Smooth muscle cell (in vitro differentiated cells): ENCODE results near the gene CAND1. TPM values are rescaled to one million over a fixed set of nuclear protein-coding genes. Genes with fewer than 3 reads are reported as not detected.
A peak's percentile ranks its signal among the peaks of the same experiment; 100 is the strongest.

Source experiments
- DNase-seq: peaks from one replicate; lab custom pipeline; 2025; ENCODE audit not compliant: unreplicated experiment; lab: John Stamatoyannopoulos, UW
- H2AFZ ChIP-seq: fragments of 200-600 bp; sonication (generic); 2 replicates; pipeline ENCODE4 v1.6.0; 2016; ENCODE audit warnings: antibody characterized with exemption, low read depth, mild to moderate bottlenecking
- H3F3A ChIP-seq: fragments of 200-600 bp; sonication (generic); 2 replicates; pipeline ENCODE4 v1.6.0; 2017; ENCODE audit warnings: antibody characterized with exemption, low read depth
- H3K27ac ChIP-seq: fragments of 200-600 bp; sonication (generic); 2 replicates; pipeline ENCODE4 v1.5.1; 2016; ENCODE audit warnings: low read depth, mild to moderate bottlenecking
- H3K27me3 ChIP-seq: fragments of 200-600 bp; sonication (generic); 2 replicates; pipeline ENCODE4 v1.6.1; 2016; ENCODE audit warnings: low read depth, mild to moderate bottlenecking
- H3K36me3 ChIP-seq: fragments of 200-600 bp; sonication (generic); 2 replicates; pipeline ENCODE4 v1.5.1; 2016; ENCODE audit warnings: low read depth
- H3K4me1 ChIP-seq: fragments of 200-600 bp; sonication (generic); 2 replicates; pipeline ENCODE4 v1.5.1; 2016; ENCODE audit warnings: low read depth
- H3K4me2 ChIP-seq: fragments of 200-600 bp; sonication (generic); 2 replicates; pipeline ENCODE4 v1.6.0; 2016; ENCODE audit warnings: mild to moderate bottlenecking
- H3K4me3 ChIP-seq: fragments of 200-600 bp; sonication (generic); 2 replicates; pipeline ENCODE4 v1.5.1; 2016; ENCODE audit warnings: mild to moderate bottlenecking
- H3K79me2 ChIP-seq: fragments of 200-600 bp; sonication (generic); 2 replicates; pipeline ENCODE4 v1.6.0; 2016; ENCODE audit warnings: low read depth, mild to moderate bottlenecking
- H3K9ac ChIP-seq: fragments of 200-600 bp; sonication (generic); 2 replicates; pipeline ENCODE4 v1.6.0; 2016; ENCODE audit warnings: low read depth
- H3K9me3 ChIP-seq: fragments of 200-600 bp; sonication (generic); replicated peaks from 2 replicates; pipeline ENCODE4 v1.5.1; 2016; ENCODE audit warnings: low read depth
- H4K20me1 ChIP-seq: fragments of 200-600 bp; sonication (generic); 2 replicates; pipeline ENCODE4 v1.6.0; 2016; ENCODE audit warnings: low read depth
- WGBS: methylation state at CpG from one replicate; pipeline ENCODE4 v1.1.7; 2016; ENCODE audit warnings: low lambda C conversion rate; 5-methylcytosine and 5-hydroxymethylcytosine counted together
- polyA plus RNA-seq: library from polyadenylated mRNA; unstranded; fragments of >200 nt; fragmentation: Nextera tagmentation; extraction: Ambion mirVana; gene quantifications from 2 replicates; pipeline ENCODE4 v1.2.1, GENCODE V29; 2016
- total RNA-seq: library from RNA; depleted of rRNA; stranded (reverse); fragments of >200 nt; gene quantifications from 2 replicates; pipeline ENCODE4 v1.2.3, GENCODE V29; 2014
- TF ChIP-seq, protein P1 (sequence below): fragments of 200-600 bp; sonication (generic); IDR thresholded peaks from 2 replicates; pipeline ENCODE4 v1.5.1; 2017; ENCODE audit warnings: borderline replicate concordance, mild to moderate bottlenecking, antibody characterized with exemption; ENCODE audit not compliant: insufficient read depth, poor library complexity, severe bottlenecking

The CAND1 gene
- total RNA-seq (123 and 158 TPM in 2 replicates), polyA plus RNA-seq (122 TPM in 2 replicates)

DNA sequence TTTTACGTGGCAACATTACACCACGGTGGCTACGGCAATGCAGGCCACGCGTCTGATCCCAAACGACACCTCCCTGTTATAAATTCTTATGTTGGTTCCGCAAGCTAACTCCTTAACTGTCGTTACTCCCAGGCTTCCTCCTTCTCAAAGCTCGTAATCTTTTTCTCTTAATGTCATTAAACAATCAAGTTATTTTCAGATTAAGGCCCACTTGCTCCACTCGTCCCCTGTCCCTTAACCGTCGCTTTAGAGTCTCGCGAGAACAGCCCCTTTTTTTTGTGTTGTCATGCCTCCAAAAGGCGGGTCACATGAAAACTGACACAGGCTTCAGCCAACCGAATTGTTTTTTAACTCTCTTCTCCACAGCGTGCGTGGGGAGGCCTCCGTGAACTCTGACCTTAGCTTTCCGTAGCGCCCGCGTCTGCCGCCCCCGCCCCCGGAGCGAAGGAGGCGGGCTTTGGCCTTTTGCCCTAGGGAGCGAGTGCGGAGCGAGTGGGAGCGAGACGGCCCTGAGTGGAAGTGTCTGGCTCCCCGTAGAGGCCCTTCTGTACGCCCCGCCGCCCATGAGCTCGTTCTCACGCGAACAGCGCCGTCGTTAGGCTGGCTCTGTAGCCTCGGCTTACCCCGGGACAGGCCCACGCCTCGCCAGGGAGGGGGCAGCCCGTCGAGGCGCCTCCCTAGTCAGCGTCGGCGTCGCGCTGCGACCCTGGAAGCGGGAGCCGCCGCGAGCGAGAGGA lies at the start of gene CAND1:
TSS of gene CAND1 (plus strand) at position 463 of the 737 bp plus-strand sequence. CDS start 360 bp downstream, outside the sequence.
- TF ChIP-seq, protein P1, sequence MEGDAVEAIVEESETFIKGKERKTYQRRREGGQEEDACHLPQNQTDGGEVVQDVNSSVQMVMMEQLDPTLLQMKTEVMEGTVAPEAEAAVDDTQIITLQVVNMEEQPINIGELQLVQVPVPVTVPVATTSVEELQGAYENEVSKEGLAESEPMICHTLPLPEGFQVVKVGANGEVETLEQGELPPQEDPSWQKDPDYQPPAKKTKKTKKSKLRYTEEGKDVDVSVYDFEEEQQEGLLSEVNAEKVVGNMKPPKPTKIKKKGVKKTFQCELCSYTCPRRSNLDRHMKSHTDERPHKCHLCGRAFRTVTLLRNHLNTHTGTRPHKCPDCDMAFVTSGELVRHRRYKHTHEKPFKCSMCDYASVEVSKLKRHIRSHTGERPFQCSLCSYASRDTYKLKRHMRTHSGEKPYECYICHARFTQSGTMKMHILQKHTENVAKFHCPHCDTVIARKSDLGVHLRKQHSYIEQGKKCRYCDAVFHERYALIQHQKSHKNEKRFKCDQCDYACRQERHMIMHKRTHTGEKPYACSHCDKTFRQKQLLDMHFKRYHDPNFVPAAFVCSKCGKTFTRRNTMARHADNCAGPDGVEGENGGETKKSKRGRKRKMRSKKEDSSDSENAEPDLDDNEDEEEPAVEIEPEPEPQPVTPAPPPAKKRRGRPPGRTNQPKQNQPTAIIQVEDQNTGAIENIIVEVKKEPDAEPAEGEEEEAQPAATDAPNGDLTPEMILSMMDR: no peak
- Histone ChIP-seq H3K36me3 (no peaks in the 10 kb centered on the region), H3K27me3 (no peaks in the 10 kb centered on the region), H3K79me2 (peaks cover 44% of the 10 kb centered on the region), H2AFZ (peak within 1 kb of the TSS; percentile 92), H3K4me2 (peak within 1 kb of the TSS; percentile 99), H3F3A (no peaks in the 10 kb centered on the region), H3K4me1 (peaks cover 28% of the 10 kb centered on the region), H3K9me3 (no peaks in the 10 kb centered on the region), H3K9ac (peak within 1 kb of the TSS; percentile 98), H3K4me3 (peak within 1 kb of the TSS; percentile 94), H3K27ac (peak within 1 kb of the TSS; percentile 96), H4K20me1 (peaks cover 43% of the 10 kb centered on the region)
- WGBS: under 1% methylated on average over 51 of the region's 61 CpGs
- peak; percentile 90 for DNase-seq

DNA sequence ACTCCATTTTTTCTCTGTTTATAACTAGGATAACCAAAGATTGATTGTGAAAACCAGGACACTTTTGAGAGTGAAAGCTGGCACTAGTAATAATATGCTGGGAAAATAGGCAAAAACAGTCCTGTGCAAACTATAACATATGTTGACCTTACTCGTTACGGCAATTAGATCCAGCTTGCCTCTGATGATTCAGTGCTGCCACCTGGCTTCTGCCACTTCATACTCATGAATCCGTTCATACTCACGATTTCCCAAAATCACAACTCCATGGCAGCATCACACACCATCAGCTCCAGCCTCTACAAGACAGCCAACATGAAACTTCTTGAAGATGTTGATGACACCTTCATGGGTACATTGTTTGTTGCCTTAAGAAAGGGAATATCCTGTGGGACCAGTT lies 49.1 kb upstream of the CAND1 start:
- Histone ChIP-seq H3K27ac (no peak overlapping the region), H3K4me2 (no peak overlapping the region), H3K36me3 (no peaks in the 10 kb centered on the region), H2AFZ (no peak overlapping the region), H4K20me1 (no peaks in the 10 kb centered on the region), H3K9me3 (no peaks in the 10 kb centered on the region), H3K9ac (no peak overlapping the region), H3K4me3 (no peak overlapping the region), H3F3A (no peaks in the 10 kb centered on the region), H3K27me3 (peaks cover 19% of the 10 kb centered on the region), H3K79me2 (no peaks in the 10 kb centered on the region), H3K4me1 (no peaks in the 10 kb centered on the region)
- TF ChIP-seq, protein P1: peak; percentile 31
- no peak for DNase-seq
- WGBS: 46% methylated on average over 4 of the region's 4 CpGs

DNA sequence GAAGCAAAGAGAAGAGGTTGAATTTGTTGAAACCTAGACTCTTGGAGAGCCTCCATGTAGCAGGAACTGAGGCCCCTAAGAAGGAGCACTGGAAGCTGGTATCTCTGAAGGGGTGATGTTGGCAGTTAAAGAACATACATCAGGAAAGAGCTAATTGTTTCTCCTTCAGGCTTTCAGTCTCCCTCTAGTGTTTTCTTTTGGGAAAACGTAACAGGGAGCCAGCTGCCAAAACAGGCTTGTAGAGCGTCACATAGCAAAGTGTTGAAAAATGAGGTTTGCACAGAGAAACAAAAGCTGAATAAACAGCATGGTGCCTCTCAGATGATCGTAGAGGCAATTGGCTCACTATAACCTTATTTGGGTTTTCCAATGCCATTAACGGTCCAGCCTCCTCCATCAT lies 46.9 kb upstream of the CAND1 start:
- Histone ChIP-seq H3K36me3 (no peaks in the 10 kb centered on the region), H4K20me1 (no peaks in the 10 kb centered on the region), H3K9ac (no peak overlapping the region), H2AFZ (no peak overlapping the region), H3K9me3 (no peaks in the 10 kb centered on the region), H3F3A (no peaks in the 10 kb centered on the region), H3K4me2 (no peak overlapping the region), H3K27ac (no peak overlapping the region), H3K79me2 (no peaks in the 10 kb centered on the region), H3K27me3 (peaks cover 11% of the 10 kb centered on the region), H3K4me3 (no peak overlapping the region), H3K4me1 (no peaks in the 10 kb centered on the region)
- TF ChIP-seq, protein P1: peak; percentile 38
- DNase-seq: no peak
- WGBS: 40% methylated on average over 4 of the region's 4 CpGs

DNA sequence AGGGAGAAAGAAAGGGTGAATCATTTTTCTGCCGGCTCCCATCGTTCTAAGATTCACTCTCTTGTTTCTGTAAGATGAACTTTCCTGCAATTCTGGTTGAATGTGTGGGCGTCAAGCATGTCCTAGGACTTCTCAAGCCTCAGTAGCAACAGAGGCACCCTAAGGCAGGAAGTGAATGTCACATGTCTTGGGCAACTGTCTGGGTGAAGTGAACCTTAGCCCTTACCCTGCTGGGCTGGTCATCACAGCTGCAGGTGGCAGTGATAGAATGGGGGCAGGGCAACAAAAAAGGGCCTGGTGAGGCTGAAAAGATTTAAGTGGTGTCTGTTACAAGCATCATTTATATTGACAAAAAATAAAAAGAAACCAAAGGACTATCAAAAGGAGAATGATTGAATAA lies 45.9 kb upstream of the CAND1 start:
- 64% methylated on average over 3 of the region's 3 CpGs for WGBS
- H3K4me1 ChIP-seq: no peaks in the 10 kb centered on the region

More for the DNA sequence above, 45.9 kb upstream of the CAND1 start:
- Histone ChIP-seq H3K9me3 (no peaks in the 10 kb centered on the region), H3K79me2 (no peaks in the 10 kb centered on the region), H3F3A (no peaks in the 10 kb centered on the region), H4K20me1 (no peaks in the 10 kb centered on the region), H2AFZ (no peak overlapping the region), H3K9ac (no peak overlapping the region), H3K4me3 (no peak overlapping the region), H3K27ac (no peak overlapping the region), H3K36me3 (no peaks in the 10 kb centered on the region), H3K4me2 (no peak overlapping the region), H3K27me3 (peaks cover 2% of the 10 kb centered on the region)
- TF ChIP-seq, protein P1: no peak
- DNase-seq: no peak
